ENCODE measurements around the gene NPTN. TPM values are rescaled to one million over a fixed set of nuclear protein-coding genes. Genes with fewer than 3 reads are reported as not detected.

The NPTN gene
- total RNA-seq = 100 to 1,000 TPM; 159 to 356 (median 215) TPM

DNA sequence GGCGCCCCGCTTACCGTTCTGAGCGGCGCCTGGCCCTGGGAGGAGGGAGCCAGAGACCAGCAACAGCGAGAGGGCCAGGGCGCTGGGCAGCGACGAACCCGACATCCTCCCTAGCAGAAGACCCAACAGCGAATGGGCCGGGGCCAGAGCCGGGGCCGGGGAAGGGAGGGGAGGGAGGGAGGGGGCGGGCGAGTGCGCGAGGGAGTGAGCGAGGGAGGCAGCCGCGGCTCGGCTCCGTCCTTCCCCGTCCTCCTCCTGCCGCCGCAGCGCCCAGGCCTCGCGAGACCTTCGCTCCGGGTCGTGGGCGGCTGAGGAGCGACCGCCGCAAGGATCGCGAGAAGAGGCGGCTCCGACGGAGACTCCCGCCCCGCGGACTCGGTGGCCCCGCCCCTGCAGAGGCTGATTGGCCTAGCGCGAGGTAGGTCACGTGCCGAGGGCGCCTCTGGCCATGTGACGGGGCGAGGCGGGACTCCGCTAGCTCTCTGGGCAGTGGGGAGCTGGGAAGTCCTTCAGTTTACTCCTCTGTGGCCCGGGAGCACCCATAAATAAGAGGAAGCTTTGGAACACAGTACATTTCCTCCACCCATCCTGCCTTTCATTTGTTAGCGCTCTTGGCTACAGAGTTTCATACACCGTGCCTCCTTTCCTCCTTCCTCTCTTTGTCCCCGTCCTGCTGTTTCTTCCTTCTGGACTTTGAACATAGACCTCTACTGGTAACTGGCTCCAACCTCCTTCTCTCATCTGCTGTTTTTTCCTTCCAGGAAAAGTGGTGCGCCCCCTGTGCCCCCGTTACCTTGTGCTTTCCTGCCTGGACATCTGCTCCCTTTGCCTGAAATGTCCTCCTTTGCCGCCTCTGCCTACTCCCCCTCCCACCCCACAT, at the start of gene NPTN:
Gene NPTN, minus strand, starts transcription at position 279 of the 880 bp plus-strand sequence. Its CDS starts 174 bp downstream, at position 105.
- Histone ChIP-seq H3K27me3 (no peaks in the 10 kb centered on the region), H3K36me3 (no peaks in the 10 kb centered on the region), H3K27ac (peak within 1 kb of the TSS; percentile 91 to 98), H3K4me1 (peaks cover 0 to 20% of the 10 kb centered on the region in 2 donors), H3K4me3 (peak within 1 kb of the TSS; percentile 64 to 90), H3K9me3 (no peaks in the 10 kb centered on the region)
- peak; percentile 78 to 83 for TF ChIP-seq POLR2A (IDR thresholded peaks at IDR 0.05)
- TF ChIP-seq, protein P1, sequence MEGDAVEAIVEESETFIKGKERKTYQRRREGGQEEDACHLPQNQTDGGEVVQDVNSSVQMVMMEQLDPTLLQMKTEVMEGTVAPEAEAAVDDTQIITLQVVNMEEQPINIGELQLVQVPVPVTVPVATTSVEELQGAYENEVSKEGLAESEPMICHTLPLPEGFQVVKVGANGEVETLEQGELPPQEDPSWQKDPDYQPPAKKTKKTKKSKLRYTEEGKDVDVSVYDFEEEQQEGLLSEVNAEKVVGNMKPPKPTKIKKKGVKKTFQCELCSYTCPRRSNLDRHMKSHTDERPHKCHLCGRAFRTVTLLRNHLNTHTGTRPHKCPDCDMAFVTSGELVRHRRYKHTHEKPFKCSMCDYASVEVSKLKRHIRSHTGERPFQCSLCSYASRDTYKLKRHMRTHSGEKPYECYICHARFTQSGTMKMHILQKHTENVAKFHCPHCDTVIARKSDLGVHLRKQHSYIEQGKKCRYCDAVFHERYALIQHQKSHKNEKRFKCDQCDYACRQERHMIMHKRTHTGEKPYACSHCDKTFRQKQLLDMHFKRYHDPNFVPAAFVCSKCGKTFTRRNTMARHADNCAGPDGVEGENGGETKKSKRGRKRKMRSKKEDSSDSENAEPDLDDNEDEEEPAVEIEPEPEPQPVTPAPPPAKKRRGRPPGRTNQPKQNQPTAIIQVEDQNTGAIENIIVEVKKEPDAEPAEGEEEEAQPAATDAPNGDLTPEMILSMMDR (IDR thresholded peaks at IDR 0.05) = peak in 1 of 4 experiments; percentile 8
- intact Hi-C loops (cut with DNase I; ENCODE audit: low total_unique reads) = loop anchor here (10.0 kb wide), 1 partner anchor 61 kb away; no protein-coding TSS in a partner anchor
- DNase-seq = peak; percentile 98 to 99

DNA sequence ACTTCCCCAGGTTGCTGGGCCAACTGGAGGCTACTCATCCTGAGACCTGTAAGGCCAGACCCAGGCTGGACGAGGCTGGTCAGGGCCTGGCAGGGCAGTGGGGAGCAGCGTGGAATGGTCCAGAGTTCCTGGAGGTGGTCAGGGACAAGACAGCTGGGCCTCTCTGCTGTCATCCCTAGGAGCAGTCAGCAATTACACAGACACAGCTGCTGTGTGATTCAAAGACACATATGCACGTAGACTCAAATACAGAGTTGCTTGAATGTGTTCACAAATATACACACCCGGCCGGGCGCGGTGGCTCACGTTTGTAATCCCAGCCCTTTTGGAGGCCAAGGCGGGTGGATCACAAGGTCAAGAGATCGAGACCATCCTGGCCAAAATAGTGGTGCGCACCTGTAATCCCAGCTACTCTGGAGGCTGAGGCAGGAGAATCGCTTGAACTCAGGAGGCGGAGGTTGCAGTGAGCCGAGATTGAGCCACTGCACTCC, 49.5 kb upstream of the NPTN start:
- Histone ChIP-seq H3K4me3 (no peak overlapping the region), H3K36me3 (no peaks in the 10 kb centered on the region), H3K27me3 (no peaks in the 10 kb centered on the region), H3K4me1 (peaks cover 8 to 13% of the 10 kb centered on the region in 2 donors), H3K9me3 (no peaks in the 10 kb centered on the region), H3K27ac (no peak overlapping the region)
- no peak for DNase-seq
- TF ChIP-seq, protein P1 (IDR thresholded peaks at IDR 0.05) = no peak
- TF ChIP-seq POLR2A (IDR thresholded peaks at IDR 0.05) = no peak
- intact Hi-C loops (cut with DNase I; ENCODE audit: low total_unique reads) = no loop called here

DNA sequence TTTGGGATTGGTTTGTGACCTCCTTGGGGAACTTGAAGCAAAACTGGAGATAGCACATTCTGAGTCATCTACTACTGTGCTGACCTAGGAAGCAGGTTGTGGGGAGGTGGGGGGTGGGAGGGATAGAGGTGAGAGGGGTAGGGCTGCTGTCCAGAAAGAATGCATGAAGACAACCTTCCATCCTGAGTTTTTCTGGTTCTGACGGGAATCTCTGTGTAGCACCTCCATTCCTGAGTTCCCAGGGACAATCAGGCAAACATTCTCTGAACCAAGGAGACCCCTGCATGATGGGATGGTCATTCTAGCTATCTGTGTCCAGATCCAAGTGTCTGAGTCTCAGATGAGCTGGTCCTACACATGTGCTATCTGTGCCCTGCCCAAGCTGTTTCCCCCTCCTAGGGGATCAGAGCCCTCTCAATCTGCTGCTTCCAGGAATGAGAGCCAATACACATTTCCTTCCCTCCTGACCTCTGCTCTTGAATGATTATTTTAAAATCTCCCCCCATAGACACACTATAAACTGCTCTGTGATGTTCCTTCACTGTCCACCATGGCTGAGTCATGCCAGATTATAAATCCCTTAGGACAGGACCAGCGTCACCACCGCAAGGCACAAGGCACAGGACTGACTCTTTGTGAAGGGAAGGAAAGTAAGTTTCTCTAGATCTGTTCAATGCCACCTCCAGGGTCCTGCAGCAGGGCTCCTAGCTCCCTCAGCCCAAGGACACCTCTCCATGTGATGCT, 48.8 kb upstream of the NPTN start:
- no peak overlapping the region for H3K27ac ChIP-seq
- intact Hi-C loops (cut with DNase I; ENCODE audit: low total_unique reads) = no loop called here

DNA sequence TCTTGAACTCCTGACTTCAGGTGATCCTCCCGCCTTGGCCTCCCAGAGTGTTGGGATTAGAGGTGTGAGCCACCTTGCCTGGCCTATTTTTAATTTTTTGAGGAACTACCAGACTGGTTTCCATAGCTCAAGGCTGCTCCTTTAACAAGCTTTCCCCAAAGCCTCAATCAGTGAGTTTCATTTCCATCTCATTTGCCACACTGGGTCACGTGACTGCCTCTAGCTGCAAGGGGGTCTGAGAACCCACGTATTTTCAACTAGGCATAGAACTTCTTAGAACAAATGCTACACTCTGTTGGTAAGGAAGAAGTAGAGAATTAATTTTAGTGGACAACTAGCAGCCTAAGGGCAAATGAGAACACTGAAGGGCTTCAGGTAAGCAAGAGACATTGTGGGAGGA, 47.9 kb upstream of the NPTN start:
- H3K4me1 ChIP-seq = peaks cover 0 to under 1% of the 10 kb centered on the region in 2 donors
- TF ChIP-seq, protein P1 (IDR thresholded peaks at IDR 0.05) = no peak
- no peak for TF ChIP-seq POLR2A (IDR thresholded peaks at IDR 0.05)
- no peak for DNase-seq
- H3K27ac ChIP-seq = no peak overlapping the region
- no peaks in the 10 kb centered on the region for H3K36me3 ChIP-seq
- no peaks in the 10 kb centered on the region for H3K9me3 ChIP-seq
- intact Hi-C loops (cut with DNase I; ENCODE audit: low total_unique reads) = no loop called here
- H3K27me3 ChIP-seq = no peaks in the 10 kb centered on the region
- no peak overlapping the region for H3K4me3 ChIP-seq

More for the DNA sequence above, 48.8 kb upstream of the NPTN start:
- Histone ChIP-seq H3K4me3 (no peak overlapping the region), H3K36me3 (no peaks in the 10 kb centered on the region), H3K9me3 (no peaks in the 10 kb centered on the region), H3K4me1 (peaks cover 2 to 10% of the 10 kb centered on the region in 2 donors), H3K27me3 (no peaks in the 10 kb centered on the region)
- TF ChIP-seq, protein P1 (IDR thresholded peaks at IDR 0.05) = no peak
- TF ChIP-seq POLR2A (IDR thresholded peaks at IDR 0.05) = no peak
- DNase-seq = no peak
